HepG2 (cell line): ENCODE data around the gene RETREG2. TPM values are rescaled to one million over a fixed set of nuclear protein-coding genes. Genes with fewer than 3 reads are reported as not detected.

Source experiments
- GATAD1 ChIP-seq: IDR thresholded peaks from 2 replicates; pipeline ENCODE4 v1.6.1; 2016; ENCODE audit warnings: missing genetic modification reagents, missing compliant biosample characterization
- HNRNPL ChIP-seq: fragments of 200-400 bp; formaldehyde crosslinking; IDR thresholded peaks from 2 replicates; pipeline ENCODE4 v1.6.1; 2017; ENCODE audit warnings: mild to moderate bottlenecking, low read depth, low read length
- MTA1 ChIP-seq: sonication (generic); formaldehyde crosslinking; IDR thresholded peaks from 2 replicates; pipeline ENCODE4 v1.4.0; 2020; ENCODE audit warnings: missing genetic modification reagents, mild to moderate bottlenecking, borderline replicate concordance
- MZF1 ChIP-seq: sonication (generic); formaldehyde crosslinking; IDR thresholded peaks from 2 replicates; pipeline ENCODE4 v1.8.1; 2023; ENCODE audit warnings: mild to moderate bottlenecking, missing genetic modification reagents, borderline replicate concordance
- NRL ChIP-seq: sonication (generic); formaldehyde crosslinking; IDR thresholded peaks from 2 replicates; pipeline ENCODE4 v1.5.0; 2020; ENCODE audit warnings: missing genetic modification reagents, mild to moderate bottlenecking, moderate library complexity, borderline replicate concordance
- PTBP1 ChIP-seq: fragments of 200-400 bp; formaldehyde crosslinking; IDR thresholded peaks from 2 replicates; pipeline ENCODE4 v1.6.1; 2018; ENCODE audit warnings: low read length, low read depth; ENCODE audit not compliant: poor library complexity, severe bottlenecking
- RARA ChIP-seq: IDR thresholded peaks from 2 replicates; pipeline ENCODE4 v1.6.1; 2016; ENCODE audit warnings: missing genetic modification reagents, missing compliant biosample characterization
- TBL1XR1 ChIP-seq: fragments of 150-350 bp; IDR thresholded peaks from 2 replicates; pipeline ENCODE4 v1.6.1; 2014; ENCODE audit warnings: borderline replicate concordance, low read length; ENCODE audit not compliant: partially characterized antibody
- ZNF256 ChIP-seq: sonication (generic); formaldehyde crosslinking; conservative IDR thresholded peaks from 2 replicates; pipeline ENCODE4 v1.4.0; 2020; ENCODE audit warnings: missing genetic modification reagents
- ZNF766 ChIP-seq: sonication (generic); formaldehyde crosslinking; IDR thresholded peaks from 2 replicates; pipeline ENCODE4 v1.5.0; 2020; ENCODE audit warnings: missing genetic modification reagents, borderline replicate concordance
- ZNF83 ChIP-seq: sonication (generic); formaldehyde crosslinking; IDR thresholded peaks from 2 replicates; pipeline ENCODE4 v1.4.0; 2020; ENCODE audit warnings: missing genetic modification reagents, mild to moderate bottlenecking, borderline replicate concordance
- polyA plus RNA-seq, 8 experiments: library from polyadenylated mRNA; depleted of rRNA in 3 of 8; stranded (reverse) in 7 of 8; unstranded in 1 of 8; fragments of >200 nt; fragmentation: Illumina TruSeq in 4 of 8; extraction: Trizol in 4 of 8; gene quantifications; 2 replicates each; pipeline versions ENCODE4 v1.2.1 to v1.2.3, GENCODE V29; 2011 to 2016; ENCODE audit warnings: low read depth in 4 of 8, missing spikeins in 1 of 8, mixed read lengths in 1 of 8; ENCODE audit not compliant: insufficient read depth in 1 of 8
- total RNA-seq, 5 experiments: library from RNA; depleted of rRNA; stranded (reverse); fragments of >200 nt; fragmentation: Illumina TruSeq; extraction: Trizol; gene quantifications; 2 replicates each; pipeline ENCODE4 v1.2.3, GENCODE V29; 2016; ENCODE audit warnings: low read depth in 1 of 5
- TF ChIP-seq, protein P1 (sequence below): sonication (generic); formaldehyde crosslinking; IDR thresholded peaks from one replicate; pipeline ENCODE4 v1.5.1; 2020; ENCODE audit warnings: mild to moderate bottlenecking, missing genetic modification reagents; ENCODE audit errors: not compliant biosample characterization
- TF ChIP-seq, protein P2 (sequence below), 2 experiments: sonication (generic) in 1 of 2; formaldehyde crosslinking in 1 of 2; IDR thresholded peaks; 2 replicates each; pipeline versions ENCODE4 v1.6.1 to v1.9.0; 2014 to 2022; ENCODE audit warnings: antibody characterized with exemption in 1 of 2, borderline replicate concordance in 1 of 2, inconsistent platforms in 1 of 2, low read depth in 1 of 2, missing genetic modification reagents in 1 of 2

RETREG2 gene
- total and polyA plus RNA-seq, 2 of the 13 experiments (the other 11 are each of a cell fraction or from before 2014, with no cell fraction given) = 86.0 to 134 TPM

DNA sequence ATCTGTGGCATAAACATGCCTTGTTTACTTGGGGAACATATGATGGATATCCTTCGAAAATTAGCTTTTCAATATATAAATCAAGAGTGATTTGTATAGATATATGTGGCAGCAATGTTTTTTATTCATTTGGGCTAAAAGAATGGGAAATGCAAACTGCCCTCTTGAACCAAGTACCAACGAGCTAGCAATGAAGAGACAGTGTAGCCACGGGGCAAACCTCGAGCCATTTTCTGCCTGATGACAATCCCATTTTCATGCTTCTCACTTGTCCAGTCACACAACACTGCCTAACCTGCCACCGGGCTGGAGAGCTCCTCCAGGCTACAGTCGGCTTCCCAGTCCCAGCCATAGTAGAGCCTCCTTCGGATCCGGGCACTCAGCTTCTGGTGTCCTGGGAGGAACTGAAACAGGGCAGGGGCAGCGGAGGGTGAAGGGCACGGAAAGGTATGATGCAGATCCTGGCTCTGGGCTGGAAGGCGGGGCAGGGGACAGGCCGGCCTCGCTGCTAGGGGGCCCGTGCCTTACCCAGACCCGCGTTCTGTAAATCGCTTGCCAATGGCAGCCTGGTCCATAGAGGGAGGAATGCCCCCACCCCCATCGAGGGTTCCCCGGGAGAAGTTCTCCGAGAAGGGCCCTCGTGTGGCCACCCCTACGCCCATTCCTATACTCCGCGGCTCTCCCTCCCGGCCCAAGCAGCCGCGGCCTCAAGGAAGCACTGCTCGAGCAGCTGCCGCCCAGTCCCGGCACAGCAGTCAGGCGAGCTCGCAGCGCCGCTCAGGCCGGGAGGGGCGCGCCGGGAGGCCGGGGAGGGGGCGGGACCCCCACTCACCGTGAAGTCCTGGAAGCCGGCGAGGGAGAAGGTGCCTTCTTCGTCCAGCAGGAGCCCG is 1.9 kb upstream of the RETREG2 start (continued):
- TF ChIP-seq, protein P1, sequence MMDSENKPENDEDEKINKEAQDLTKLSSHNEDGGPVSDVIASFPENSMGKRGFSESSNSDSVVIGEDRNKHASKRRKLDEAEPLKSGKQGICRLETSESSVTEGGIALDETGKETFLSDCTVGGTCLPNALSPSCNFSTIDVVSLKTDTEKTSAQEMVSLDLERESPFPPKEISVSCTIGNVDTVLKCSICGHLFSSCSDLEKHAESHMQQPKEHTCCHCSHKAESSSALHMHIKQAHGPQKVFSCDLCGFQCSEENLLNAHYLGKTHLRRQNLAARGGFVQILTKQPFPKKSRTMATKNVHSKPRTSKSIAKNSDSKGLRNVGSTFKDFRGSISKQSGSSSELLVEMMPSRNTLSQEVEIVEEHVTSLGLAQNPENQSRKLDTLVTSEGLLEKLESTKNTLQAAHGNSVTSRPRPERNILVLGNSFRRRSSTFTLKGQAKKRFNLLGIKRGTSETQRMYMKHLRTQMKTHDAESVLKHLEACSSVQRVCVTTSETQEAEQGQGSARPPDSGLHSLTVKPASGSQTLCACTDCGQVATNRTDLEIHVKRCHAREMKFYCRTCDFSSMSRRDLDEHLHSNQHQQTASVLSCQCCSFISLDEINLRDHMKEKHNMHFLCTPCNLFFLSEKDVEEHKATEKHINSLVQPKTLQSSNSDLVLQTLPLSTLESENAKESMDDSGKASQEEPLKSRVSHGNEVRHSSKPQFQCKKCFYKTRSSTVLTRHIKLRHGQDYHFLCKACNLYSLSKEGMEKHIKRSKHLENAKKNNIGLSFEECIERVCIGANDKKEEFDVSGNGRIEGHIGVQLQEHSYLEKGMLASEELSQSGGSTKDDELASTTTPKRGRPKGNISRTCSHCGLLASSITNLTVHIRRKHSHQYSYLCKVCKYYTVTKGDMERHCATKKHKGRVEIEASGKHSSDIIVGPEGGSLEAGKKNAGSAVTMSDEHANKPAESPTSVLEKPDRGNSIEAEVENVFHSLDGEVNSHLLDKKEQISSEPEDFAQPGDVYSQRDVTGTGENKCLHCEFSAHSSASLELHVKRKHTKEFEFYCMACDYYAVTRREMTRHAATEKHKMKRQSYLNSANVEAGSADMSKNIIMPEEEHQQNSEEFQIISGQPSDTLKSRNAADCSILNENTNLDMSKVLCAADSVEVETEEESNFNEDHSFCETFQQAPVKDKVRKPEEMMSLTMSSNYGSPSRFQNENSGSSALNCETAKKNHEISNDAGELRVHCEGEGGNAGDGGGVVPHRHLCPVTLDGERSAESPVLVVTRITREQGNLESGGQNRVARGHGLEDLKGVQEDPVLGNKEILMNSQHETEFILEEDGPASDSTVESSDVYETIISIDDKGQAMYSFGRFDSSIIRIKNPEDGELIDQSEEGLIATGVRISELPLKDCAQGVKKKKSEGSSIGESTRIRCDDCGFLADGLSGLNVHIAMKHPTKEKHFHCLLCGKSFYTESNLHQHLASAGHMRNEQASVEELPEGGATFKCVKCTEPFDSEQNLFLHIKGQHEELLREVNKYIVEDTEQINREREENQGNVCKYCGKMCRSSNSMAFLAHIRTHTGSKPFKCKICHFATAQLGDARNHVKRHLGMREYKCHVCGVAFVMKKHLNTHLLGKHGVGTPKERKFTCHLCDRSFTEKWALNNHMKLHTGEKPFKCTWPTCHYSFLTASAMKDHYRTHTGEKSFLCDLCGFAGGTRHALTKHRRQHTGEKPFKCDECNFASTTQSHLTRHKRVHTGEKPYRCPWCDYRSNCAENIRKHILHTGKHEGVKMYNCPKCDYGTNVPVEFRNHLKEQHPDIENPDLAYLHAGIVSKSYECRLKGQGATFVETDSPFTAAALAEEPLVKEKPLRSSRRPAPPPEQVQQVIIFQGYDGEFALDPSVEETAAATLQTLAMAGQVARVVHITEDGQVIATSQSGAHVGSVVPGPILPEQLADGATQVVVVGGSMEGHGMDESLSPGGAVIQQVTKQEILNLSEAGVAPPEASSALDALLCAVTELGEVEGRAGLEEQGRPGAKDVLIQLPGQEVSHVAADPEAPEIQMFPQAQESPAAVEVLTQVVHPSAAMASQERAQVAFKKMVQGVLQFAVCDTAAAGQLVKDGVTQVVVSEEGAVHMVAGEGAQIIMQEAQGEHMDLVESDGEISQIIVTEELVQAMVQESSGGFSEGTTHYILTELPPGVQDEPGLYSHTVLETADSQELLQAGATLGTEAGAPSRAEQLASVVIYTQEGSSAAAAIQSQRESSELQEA (CRISPR knock-in tag) = no peak
- TF ChIP-seq ZNF256 (CRISPR knock-in tag) (no peak), TBL1XR1 (no peak), PTBP1 (peak; percentile 73), RARA (CRISPR knock-in tag) (0 out of 2 replicates have a peak, but pooled peaks have one; percentile 2), HNRNPL (peak; percentile 82; the same call in 1 of the 2 replicates), ZNF766 (CRISPR knock-in tag) (no peak), MZF1 (CRISPR knock-in tag) (peak; percentile 63; the same call in 1 of the 2 replicates), GATAD1 (no peak), NRL (CRISPR knock-in tag) (no peak), MTA1 (CRISPR knock-in tag) (peak; percentile 93; the same call in 1 of the 2 replicates), ZNF83 (CRISPR knock-in tag) (peak; percentile 57; the same call in 1 of the 2 replicates)
- TF ChIP-seq, protein P2, sequence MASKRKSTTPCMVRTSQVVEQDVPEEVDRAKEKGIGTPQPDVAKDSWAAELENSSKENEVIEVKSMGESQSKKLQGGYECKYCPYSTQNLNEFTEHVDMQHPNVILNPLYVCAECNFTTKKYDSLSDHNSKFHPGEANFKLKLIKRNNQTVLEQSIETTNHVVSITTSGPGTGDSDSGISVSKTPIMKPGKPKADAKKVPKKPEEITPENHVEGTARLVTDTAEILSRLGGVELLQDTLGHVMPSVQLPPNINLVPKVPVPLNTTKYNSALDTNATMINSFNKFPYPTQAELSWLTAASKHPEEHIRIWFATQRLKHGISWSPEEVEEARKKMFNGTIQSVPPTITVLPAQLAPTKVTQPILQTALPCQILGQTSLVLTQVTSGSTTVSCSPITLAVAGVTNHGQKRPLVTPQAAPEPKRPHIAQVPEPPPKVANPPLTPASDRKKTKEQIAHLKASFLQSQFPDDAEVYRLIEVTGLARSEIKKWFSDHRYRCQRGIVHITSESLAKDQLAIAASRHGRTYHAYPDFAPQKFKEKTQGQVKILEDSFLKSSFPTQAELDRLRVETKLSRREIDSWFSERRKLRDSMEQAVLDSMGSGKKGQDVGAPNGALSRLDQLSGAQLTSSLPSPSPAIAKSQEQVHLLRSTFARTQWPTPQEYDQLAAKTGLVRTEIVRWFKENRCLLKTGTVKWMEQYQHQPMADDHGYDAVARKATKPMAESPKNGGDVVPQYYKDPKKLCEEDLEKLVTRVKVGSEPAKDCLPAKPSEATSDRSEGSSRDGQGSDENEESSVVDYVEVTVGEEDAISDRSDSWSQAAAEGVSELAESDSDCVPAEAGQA (IDR thresholded peaks at IDR 0.05; ENCODE audit: low read depth) = no peak
- TF ChIP-seq, protein P2 (CRISPR knock-in tag; IDR thresholded peaks at IDR 0.05; ENCODE audit: borderline replicate concordance) = no peak
